ENCODE data around the gene SLC22A7.

Gene SLC22A7

DNA sequence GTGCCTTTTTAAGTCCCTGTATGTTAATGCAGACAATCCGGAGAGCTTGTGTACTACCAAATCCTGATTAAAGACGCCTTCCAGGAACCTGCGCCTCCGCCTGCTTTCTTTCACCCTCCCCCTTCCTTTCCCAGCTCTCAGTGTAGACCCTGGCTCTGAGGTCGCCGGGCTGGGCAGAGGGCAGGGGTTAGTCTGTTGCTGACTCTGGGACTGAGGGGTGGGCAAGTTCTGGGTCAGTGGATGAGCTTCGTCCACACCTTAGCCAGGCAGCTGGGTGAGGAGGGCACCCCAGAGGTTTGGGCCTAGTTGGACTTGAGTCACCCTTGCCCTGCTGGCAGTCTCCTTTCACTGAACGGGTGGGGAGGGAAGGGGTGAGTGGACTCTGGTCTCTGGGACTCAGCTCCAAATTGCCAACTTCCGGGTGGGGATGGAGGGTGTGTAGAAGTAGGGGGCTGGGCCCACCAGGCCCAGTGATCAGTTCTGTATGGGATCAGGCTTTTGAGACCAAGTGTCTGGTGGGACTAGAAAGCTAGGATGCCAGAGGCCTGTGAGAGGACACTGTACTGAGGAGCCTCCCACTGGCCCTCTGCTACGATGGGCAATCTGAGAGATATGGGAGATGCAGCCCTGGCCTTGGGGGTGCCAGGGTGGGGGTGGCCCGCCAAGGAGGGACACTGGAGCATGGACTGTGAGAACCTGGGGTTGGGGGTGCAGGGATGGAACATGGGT lies 21.3 kb upstream of the SLC22A7 start:
- Histone ChIP-seq H2AK5ac (ENCODE audit: low read length) (no peak overlapping the region), H3K9ac (ENCODE audit: low read length) (no peak overlapping the region), H3K27me3 (ENCODE audit: insufficient read depth, low read length) (peaks cover 41% of the 10 kb centered on the region), H2BK12ac (ENCODE audit: low read length) (no peak overlapping the region), H4K91ac (ENCODE audit: low read depth, low read length) (no peak overlapping the region), H3K79me1 (ENCODE audit: low read length) (no peaks in the 10 kb centered on the region), H4K12ac (ENCODE audit: low read depth, low read length) (no peak overlapping the region), H4K8ac (ENCODE audit: low read depth, low read length) (no peak overlapping the region), H3K23ac (ENCODE audit: low read length) (no peak overlapping the region), H3K9me3 (ENCODE audit: insufficient read depth, low read depth, low read length) (peaks cover 16% of the 10 kb centered on the region), H2AFZ (ENCODE audit: insufficient read depth, low read length, poor library complexity) (no peak overlapping the region), H3K4ac (ENCODE audit: low read depth, low read length) (no peak overlapping the region), H2BK120ac (ENCODE audit: insufficient read depth, low read length, poor library complexity) (no peak overlapping the region), H3K14ac (ENCODE audit: low read length) (no peak overlapping the region), H2BK5ac (ENCODE audit: low read depth, low read length, poor library complexity) (no peak overlapping the region), H3K36me3 (ENCODE audit: control insufficient read depth in 1 of 2, insufficient read depth in 2 of 2, low read length in 2 of 2) (no peaks in the 10 kb centered on the region), H3K4me3 (ENCODE audit: low read depth, low read length) (no peak overlapping the region), H3K79me2 (ENCODE audit: control insufficient read depth, insufficient read depth, low read length, poor library complexity) (no peaks in the 10 kb centered on the region), H3K4me1 (ENCODE audit: control insufficient read depth in 1 of 2, insufficient read depth in 2 of 2, low read length in 2 of 2) (peaks cover 0 to 4% of the 10 kb centered on the region in 2 experiments), H3K18ac (ENCODE audit: low read length) (no peak overlapping the region), H3K4me2 (ENCODE audit: low read length) (no peak overlapping the region), H3K27ac (ENCODE audit: low read depth, low read length) (no peak overlapping the region)
- DNase-seq = no peak
- no CpG with 5 or more reads among the region's 11 CpGs for WGBS (ENCODE audit: extremely low coverage, insufficient coverage, insufficient read length)

DNA sequence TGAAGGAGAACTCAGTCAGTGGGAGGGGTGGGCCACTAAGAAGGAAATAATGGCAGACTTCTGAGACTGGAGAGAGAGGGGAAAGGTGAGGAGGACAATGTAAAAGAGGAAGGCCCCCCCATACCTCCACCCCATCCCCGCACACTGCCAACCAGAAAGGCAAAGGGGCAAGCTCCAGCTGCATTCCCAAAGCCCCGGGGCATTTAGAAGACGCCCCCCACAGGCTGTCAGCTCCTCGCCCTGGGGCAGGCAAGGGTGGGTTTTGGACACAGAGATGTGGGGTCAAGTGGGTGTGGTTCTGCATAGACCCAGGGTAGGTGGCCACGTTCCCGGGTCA lies 20.8 kb upstream of the SLC22A7 start:
- no peak overlapping the region for H4K12ac ChIP-seq (ENCODE audit: low read depth, low read length)
- no peak overlapping the region for H2AK5ac ChIP-seq (ENCODE audit: low read length)
- H3K36me3 ChIP-seq (ENCODE audit: control insufficient read depth in 1 of 2, insufficient read depth in 2 of 2, low read length in 2 of 2) = no peaks in the 10 kb centered on the region
- peaks cover 41% of the 10 kb centered on the region for H3K27me3 ChIP-seq (ENCODE audit: insufficient read depth, low read length)
- no peak overlapping the region for H3K9ac ChIP-seq (ENCODE audit: low read length)
- no peak overlapping the region for H3K18ac ChIP-seq (ENCODE audit: low read length)
- H3K4ac ChIP-seq (ENCODE audit: low read depth, low read length) = no peak overlapping the region
- no peak overlapping the region for H2BK120ac ChIP-seq (ENCODE audit: insufficient read depth, low read length, poor library complexity)
- no peak overlapping the region for H3K14ac ChIP-seq (ENCODE audit: low read length)
- H3K4me3 ChIP-seq (ENCODE audit: low read depth, low read length) = no peak overlapping the region
- no peak overlapping the region for H4K91ac ChIP-seq (ENCODE audit: low read depth, low read length)
- H3K4me1 ChIP-seq (ENCODE audit: control insufficient read depth in 1 of 2, insufficient read depth in 2 of 2, low read length in 2 of 2) = peaks cover 0 to 4% of the 10 kb centered on the region in 2 experiments
- no peak for DNase-seq
- WGBS (ENCODE audit: extremely low coverage, insufficient coverage, insufficient read length) = no CpG with 5 or more reads among the region's 6 CpGs
- H3K79me1 ChIP-seq (ENCODE audit: low read length) = no peaks in the 10 kb centered on the region
- no peak overlapping the region for H3K23ac ChIP-seq (ENCODE audit: low read length)
- H2BK12ac ChIP-seq (ENCODE audit: low read length) = no peak overlapping the region
- no peaks in the 10 kb centered on the region for H3K79me2 ChIP-seq (ENCODE audit: control insufficient read depth, insufficient read depth, low read length, poor library complexity)
- no peak overlapping the region for H2BK5ac ChIP-seq (ENCODE audit: low read depth, low read length, poor library complexity)
- peaks cover 16% of the 10 kb centered on the region for H3K9me3 ChIP-seq (ENCODE audit: insufficient read depth, low read depth, low read length)
- H4K8ac ChIP-seq (ENCODE audit: low read depth, low read length) = no peak overlapping the region
- H2AFZ ChIP-seq (ENCODE audit: insufficient read depth, low read length, poor library complexity) = no peak overlapping the region
- no peak overlapping the region for H3K27ac ChIP-seq (ENCODE audit: low read depth, low read length)
- H3K4me2 ChIP-seq (ENCODE audit: low read length) = no peak overlapping the region

- H3K27me3 ChIP-seq (ENCODE audit: insufficient read depth, low read length) = peaks cover 41% of the 10 kb centered on the region
- H3K4me1 ChIP-seq (ENCODE audit: control insufficient read depth in 1 of 2, insufficient read depth in 2 of 2, low read length in 2 of 2) = peaks cover 0 to 4% of the 10 kb centered on the region in 2 experiments
- no peaks in the 10 kb centered on the region for H3K36me3 ChIP-seq (ENCODE audit: control insufficient read depth in 1 of 2, insufficient read depth in 2 of 2, low read length in 2 of 2)
- no peak overlapping the region for H4K12ac ChIP-seq (ENCODE audit: low read depth, low read length)
- H2BK12ac ChIP-seq (ENCODE audit: low read length) = no peak overlapping the region
- H3K79me1 ChIP-seq (ENCODE audit: low read length) = no peaks in the 10 kb centered on the region
- H3K9me3 ChIP-seq (ENCODE audit: insufficient read depth, low read depth, low read length) = peaks cover 16% of the 10 kb centered on the region
- H3K79me2 ChIP-seq (ENCODE audit: control insufficient read depth, insufficient read depth, low read length, poor library complexity) = no peaks in the 10 kb centered on the region
- no peak overlapping the region for H3K4me2 ChIP-seq (ENCODE audit: low read length)
- H4K8ac ChIP-seq (ENCODE audit: low read depth, low read length) = no peak overlapping the region
- H3K4me3 ChIP-seq (ENCODE audit: low read depth, low read length) = no peak overlapping the region
- no peak overlapping the region for H3K27ac ChIP-seq (ENCODE audit: low read depth, low read length)
- no peak overlapping the region for H4K91ac ChIP-seq (ENCODE audit: low read depth, low read length)
- H3K14ac ChIP-seq (ENCODE audit: low read length) = no peak overlapping the region
- DNase-seq = no peak
- H3K4ac ChIP-seq (ENCODE audit: low read depth, low read length) = no peak overlapping the region
- no peak overlapping the region for H2AK5ac ChIP-seq (ENCODE audit: low read length)
- no CpG with 5 or more reads among the region's 13 CpGs for WGBS (ENCODE audit: extremely low coverage, insufficient coverage, insufficient read length)
- H2BK120ac ChIP-seq (ENCODE audit: insufficient read depth, low read length, poor library complexity) = no peak overlapping the region
- no peak overlapping the region for H3K9ac ChIP-seq (ENCODE audit: low read length)
- H3K18ac ChIP-seq (ENCODE audit: low read length) = no peak overlapping the region
- no peak overlapping the region for H2BK5ac ChIP-seq (ENCODE audit: low read depth, low read length, poor library complexity)
- no peak overlapping the region for H3K23ac ChIP-seq (ENCODE audit: low read length)
- H2AFZ ChIP-seq (ENCODE audit: insufficient read depth, low read length, poor library complexity) = no peak overlapping the region
Measured at GRCh38 chr6:43277643-43278523, 20.2 kb upstream of the SLC22A7 start.

DNA sequence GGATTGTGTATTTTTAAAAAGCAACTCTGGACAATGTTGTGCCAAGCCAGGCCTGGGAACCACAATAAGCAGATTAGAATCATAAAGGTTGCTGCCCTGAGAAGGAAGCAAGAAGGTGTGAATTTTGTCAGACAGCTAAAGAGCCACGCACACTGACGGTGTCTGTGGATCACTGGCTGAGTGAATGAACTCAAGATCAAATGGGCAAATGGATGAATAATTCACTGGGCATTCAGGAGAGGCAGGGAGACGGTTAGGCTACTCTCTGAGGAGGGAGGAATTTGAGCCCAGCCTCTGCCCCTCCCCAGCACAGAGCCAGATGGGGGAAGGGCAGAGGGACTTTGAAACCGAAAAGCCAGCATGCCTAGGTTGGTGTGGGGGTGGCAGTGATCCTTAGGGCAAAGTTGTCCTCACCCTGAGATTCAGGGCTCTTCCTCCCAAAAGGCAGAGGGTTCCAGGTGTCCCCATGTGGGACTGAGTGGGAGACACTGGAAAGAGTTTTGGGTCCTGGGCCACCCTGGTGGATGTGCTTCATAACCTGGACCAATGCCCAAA lies 19.5 kb upstream of the SLC22A7 start:
- Histone ChIP-seq H3K4me2 (ENCODE audit: low read length) (no peak overlapping the region), H3K27me3 (ENCODE audit: insufficient read depth, low read length) (peaks cover 36% of the 10 kb centered on the region), H2BK120ac (ENCODE audit: insufficient read depth, low read length, poor library complexity) (no peak overlapping the region), H4K12ac (ENCODE audit: low read depth, low read length) (no peak overlapping the region), H3K4me3 (ENCODE audit: low read depth, low read length) (no peak overlapping the region), H3K79me1 (ENCODE audit: low read length) (no peaks in the 10 kb centered on the region), H3K9me3 (ENCODE audit: insufficient read depth, low read depth, low read length) (peaks cover 16% of the 10 kb centered on the region), H3K4ac (ENCODE audit: low read depth, low read length) (no peak overlapping the region), H3K27ac (ENCODE audit: low read depth, low read length) (no peak overlapping the region), H3K14ac (ENCODE audit: low read length) (no peak overlapping the region), H3K18ac (ENCODE audit: low read length) (no peak overlapping the region), H2AFZ (ENCODE audit: insufficient read depth, low read length, poor library complexity) (no peak overlapping the region), H3K36me3 (ENCODE audit: control insufficient read depth in 1 of 2, insufficient read depth in 2 of 2, low read length in 2 of 2) (no peaks in the 10 kb centered on the region), H2BK12ac (ENCODE audit: low read length) (no peak overlapping the region), H2BK5ac (ENCODE audit: low read depth, low read length, poor library complexity) (no peak overlapping the region), H3K4me1 (ENCODE audit: control insufficient read depth in 1 of 2, insufficient read depth in 2 of 2, low read length in 2 of 2) (peaks cover 0 to 4% of the 10 kb centered on the region in 2 experiments), H3K9ac (ENCODE audit: low read length) (no peak overlapping the region), H3K23ac (ENCODE audit: low read length) (no peak overlapping the region), H2AK5ac (ENCODE audit: low read length) (no peak overlapping the region), H4K91ac (ENCODE audit: low read depth, low read length) (no peak overlapping the region), H3K79me2 (ENCODE audit: control insufficient read depth, insufficient read depth, low read length, poor library complexity) (no peaks in the 10 kb centered on the region), H4K8ac (ENCODE audit: low read depth, low read length) (no peak overlapping the region)
- no peak for DNase-seq
- no CpG with 5 or more reads among the region's 4 CpGs for WGBS (ENCODE audit: extremely low coverage, insufficient coverage, insufficient read length)

All from trophoblast cell (in vitro differentiated cells and primary cell).